DND-41 (cell line): ENCODE measurements around the gene FRAT1.

Source experiments
- ATAC-seq: fragments of 200-7000 bp; cut with Tn5 transposase; 3 replicates; pipeline ENCODE4 v1.9.1; 2021; ENCODE audit warnings: low read depth; ENCODE audit not compliant: insufficient read depth
- DNase-seq: peaks from one replicate; pipeline ENCODE4 v3.0.0-alpha.2; 2020
- H2AFZ ChIP-seq: 2 replicates; pipeline ENCODE4 v1.6.0; 2012; ENCODE audit warnings: low read depth, low read length
- H3K27ac ChIP-seq: 2 replicates; pipeline ENCODE4 v1.5.1; 2012; ENCODE audit warnings: low read length, inconsistent platforms
- H3K27me3 ChIP-seq: fragments of 200-600 bp; sonication (generic); 2 replicates; pipeline ENCODE4 v1.6.0; 2012; ENCODE audit warnings: low read length, mild to moderate bottlenecking, inconsistent platforms; ENCODE audit not compliant: insufficient read depth, poor library complexity
- H3K36me3 ChIP-seq: 2 replicates; pipeline ENCODE4 v1.5.1; 2012; ENCODE audit warnings: low read length, inconsistent platforms; ENCODE audit not compliant: insufficient read depth
- H3K4me1 ChIP-seq: 2 replicates; pipeline ENCODE4 v1.5.1; 2012; ENCODE audit warnings: mild to moderate bottlenecking, low read length; ENCODE audit not compliant: insufficient read depth
- H3K4me2 ChIP-seq: 2 replicates; pipeline ENCODE4 v1.6.0; 2012; ENCODE audit warnings: mild to moderate bottlenecking, moderate library complexity, low read length, inconsistent platforms; ENCODE audit not compliant: insufficient read depth
- H3K4me3 ChIP-seq, 2 experiments: fragments of 200-600 bp in 1 of 2; shearing (Covaris generic) in 1 of 2; 2 replicates each; pipeline ENCODE4 v1.5.1; 2012 to 2016; ENCODE audit warnings: inconsistent platforms in 2 of 2, low read length in 2 of 2, mild to moderate bottlenecking in 2 of 2, low read depth in 1 of 2, moderate library complexity in 1 of 2
- H3K79me2 ChIP-seq: 2 replicates; pipeline ENCODE4 v1.6.0; 2012; ENCODE audit warnings: low read length, inconsistent platforms; ENCODE audit not compliant: insufficient read depth
- H3K9ac ChIP-seq: 2 replicates; pipeline ENCODE4 v1.6.0; 2012; ENCODE audit warnings: low read depth, mild to moderate bottlenecking, inconsistent platforms, low read length, moderate library complexity
- H3K9me3 ChIP-seq: 2 replicates; pipeline ENCODE4 v1.5.1; 2012; ENCODE audit warnings: low read length, moderate library complexity, mild to moderate bottlenecking, inconsistent platforms; ENCODE audit not compliant: insufficient read depth, severe bottlenecking
- H4K20me1 ChIP-seq: 2 replicates; pipeline ENCODE4 v1.6.0; 2012; ENCODE audit warnings: low read length; ENCODE audit not compliant: insufficient read depth
- EZH2 ChIP-seq: IDR thresholded peaks from 3 replicates; pipeline ENCODE4 v1.6.1; 2012; ENCODE audit warnings: borderline replicate concordance, low read depth, mild to moderate bottlenecking, moderate library complexity, low read length, inconsistent platforms; ENCODE audit not compliant: severe bottlenecking
- TF ChIP-seq, protein P1 (sequence below): IDR thresholded peaks from 2 replicates; pipeline ENCODE4 v1.5.1; 2012; ENCODE audit warnings: borderline replicate concordance, low read length, moderate library complexity, mild to moderate bottlenecking; ENCODE audit not compliant: poor library complexity, severe bottlenecking; ENCODE audit errors: extremely low read depth

Gene FRAT1

DNA sequence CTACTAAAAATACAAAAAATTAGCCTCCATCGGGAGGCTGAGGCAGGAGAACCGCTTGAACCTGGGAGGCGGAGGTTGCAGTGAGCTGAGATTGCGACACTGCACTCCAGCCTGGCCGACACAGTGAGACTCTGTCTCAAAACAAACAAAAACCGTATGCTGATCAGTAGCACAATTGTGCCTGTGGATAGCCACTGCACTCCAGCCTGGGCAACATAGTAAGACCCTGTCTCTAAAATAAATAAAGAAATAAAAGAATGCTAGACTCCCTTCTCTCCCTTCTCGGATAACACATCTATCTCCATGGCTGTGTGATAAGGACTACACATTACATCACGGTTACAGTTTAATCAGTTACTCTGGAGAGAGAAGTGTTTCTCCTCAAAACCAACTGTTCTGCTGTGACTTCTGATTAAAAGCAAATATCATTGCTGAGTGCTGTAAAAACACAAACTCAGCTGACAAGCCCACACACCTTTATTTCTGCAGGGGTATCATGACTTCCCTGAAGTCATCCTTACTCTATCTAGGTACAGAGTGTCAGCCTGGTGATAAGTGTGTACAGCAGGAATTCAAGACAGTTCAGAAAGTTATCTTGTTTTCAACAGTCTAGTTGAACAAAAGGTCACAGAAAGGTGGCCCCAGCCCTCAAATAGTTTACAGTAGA is 21.4 kb upstream of the FRAT1 start:
- no peaks in the 10 kb centered on the region for H3K79me2 ChIP-seq
- H3K9me3 ChIP-seq = no peaks in the 10 kb centered on the region
- no peak for ATAC-seq
- H3K27me3 ChIP-seq = no peaks in the 10 kb centered on the region
- H2AFZ ChIP-seq = no peak overlapping the region
- DNase-seq = no peak
- H3K4me1 ChIP-seq = peaks cover 6% of the 10 kb centered on the region; the same call in 1 of the 2 replicates
- no peak for TF ChIP-seq EZH2
- TF ChIP-seq, protein P1, sequence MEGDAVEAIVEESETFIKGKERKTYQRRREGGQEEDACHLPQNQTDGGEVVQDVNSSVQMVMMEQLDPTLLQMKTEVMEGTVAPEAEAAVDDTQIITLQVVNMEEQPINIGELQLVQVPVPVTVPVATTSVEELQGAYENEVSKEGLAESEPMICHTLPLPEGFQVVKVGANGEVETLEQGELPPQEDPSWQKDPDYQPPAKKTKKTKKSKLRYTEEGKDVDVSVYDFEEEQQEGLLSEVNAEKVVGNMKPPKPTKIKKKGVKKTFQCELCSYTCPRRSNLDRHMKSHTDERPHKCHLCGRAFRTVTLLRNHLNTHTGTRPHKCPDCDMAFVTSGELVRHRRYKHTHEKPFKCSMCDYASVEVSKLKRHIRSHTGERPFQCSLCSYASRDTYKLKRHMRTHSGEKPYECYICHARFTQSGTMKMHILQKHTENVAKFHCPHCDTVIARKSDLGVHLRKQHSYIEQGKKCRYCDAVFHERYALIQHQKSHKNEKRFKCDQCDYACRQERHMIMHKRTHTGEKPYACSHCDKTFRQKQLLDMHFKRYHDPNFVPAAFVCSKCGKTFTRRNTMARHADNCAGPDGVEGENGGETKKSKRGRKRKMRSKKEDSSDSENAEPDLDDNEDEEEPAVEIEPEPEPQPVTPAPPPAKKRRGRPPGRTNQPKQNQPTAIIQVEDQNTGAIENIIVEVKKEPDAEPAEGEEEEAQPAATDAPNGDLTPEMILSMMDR = no peak
- no peaks in the 10 kb centered on the region for H3K36me3 ChIP-seq
- no peak overlapping the region for H3K4me2 ChIP-seq
- H3K4me3 ChIP-seq = no peak overlapping the region
- no peak overlapping the region for H3K9ac ChIP-seq
- H4K20me1 ChIP-seq = no peaks in the 10 kb centered on the region
- no peak overlapping the region for H3K27ac ChIP-seq

GRCh38 chr10:97298223-97298571 is 20.9 kb upstream of the FRAT1 start:
- ATAC-seq = no peak

DNA sequence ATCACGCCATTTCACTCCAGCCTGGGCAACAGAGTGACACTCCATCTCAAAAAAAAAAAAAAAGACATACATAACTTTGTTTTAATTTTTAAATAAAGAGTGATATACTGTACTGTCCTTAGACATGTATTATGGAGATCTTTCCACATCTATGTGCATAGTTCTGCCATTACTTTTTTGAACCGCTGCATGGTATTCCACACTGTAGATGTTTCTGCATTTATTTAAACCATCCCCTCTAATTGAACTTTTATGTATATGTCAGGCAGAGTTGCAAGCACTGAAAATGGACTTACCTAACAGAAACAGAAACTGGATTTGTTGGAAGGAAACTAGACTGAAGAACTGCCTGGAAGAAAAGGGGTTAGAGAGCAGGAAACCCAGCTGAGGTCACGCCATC is 18.1 kb upstream of the FRAT1 start:
- Histone ChIP-seq H3K4me1 (no peaks in the 10 kb centered on the region), H3K79me2 (no peaks in the 10 kb centered on the region), H3K27me3 (no peaks in the 10 kb centered on the region), H3K9me3 (no peaks in the 10 kb centered on the region), H3K9ac (no peak overlapping the region), H2AFZ (no peak overlapping the region), H3K4me2 (no peak overlapping the region), H3K36me3 (no peaks in the 10 kb centered on the region), H3K27ac (no peak overlapping the region), H3K4me3 (no peak overlapping the region), H4K20me1 (no peaks in the 10 kb centered on the region)
- TF ChIP-seq EZH2 = no peak
- TF ChIP-seq, protein P1 = no peak
- DNase-seq = no peak
- no peak for ATAC-seq

More at GRCh38 chr10:97298223-97298571, 20.9 kb upstream of the FRAT1 start:
- TF ChIP-seq EZH2 = no peak
- TF ChIP-seq, protein P1 = no peak
- no peaks in the 10 kb centered on the region for H3K36me3 ChIP-seq
- no peaks in the 10 kb centered on the region for H3K27me3 ChIP-seq
- H3K4me1 ChIP-seq = peaks cover under 1% of the 10 kb centered on the region; the same call in 1 of the 2 replicates
- H2AFZ ChIP-seq = no peak overlapping the region
- no peak overlapping the region for H3K27ac ChIP-seq
- H4K20me1 ChIP-seq = no peaks in the 10 kb centered on the region
- H3K4me3 ChIP-seq = no peak overlapping the region
- H3K79me2 ChIP-seq = no peaks in the 10 kb centered on the region
- H3K4me2 ChIP-seq = no peak overlapping the region
- H3K9me3 ChIP-seq = no peaks in the 10 kb centered on the region
- no peak overlapping the region for H3K9ac ChIP-seq
- no peak for DNase-seq
